Measurements from ENCODE around the gene KRT3. TPM values are rescaled to one million over a fixed set of nuclear protein-coding genes. Genes with fewer than 3 reads are reported as not detected.

KRT3 gene
- total and polyA plus RNA-seq, 2 donors (not counting 1 experiment from before 2014, with no cell fraction given), result not detected

DNA sequence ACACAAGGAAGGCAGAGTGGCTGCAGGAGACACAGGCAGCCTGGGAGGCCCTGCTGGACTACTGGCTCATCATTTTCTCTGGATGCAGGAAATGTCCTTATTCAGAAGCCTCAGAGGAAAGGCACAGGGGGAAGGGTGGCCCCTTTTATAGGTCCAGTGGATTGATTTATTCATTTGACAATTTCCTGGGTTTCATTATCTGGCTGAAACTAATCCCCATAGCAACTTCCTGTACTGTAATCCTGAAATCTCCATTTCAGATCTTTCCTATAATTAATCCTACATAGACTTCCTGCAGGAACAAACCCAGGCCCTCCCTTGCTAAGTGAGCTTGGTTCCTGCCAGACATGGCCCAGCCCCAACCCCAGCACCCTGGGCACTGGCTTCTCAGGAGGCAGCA is 41.8 kb downstream of the KRT3 start:
- Histone ChIP-seq H3K9ac (ENCODE audit: low read length) (no peak overlapping the region), H3K4me1 (ENCODE audit: control insufficient read depth in 2 of 2, insufficient read depth in 2 of 2, low read length in 2 of 2) (no peaks in the 10 kb centered on the region), H3K9me3 (ENCODE audit: control extremely low read depth in 1 of 3, control insufficient read depth in 2 of 3, insufficient read depth in 1 of 3, low read length in 2 of 3) (no peaks in the 10 kb centered on the region), H2AFZ (ENCODE audit: insufficient read depth, low read depth, low read length, poor library complexity, severe bottlenecking) (no peak overlapping the region), H3K4me3 (ENCODE audit: control extremely low read depth in 1 of 5, extremely low read depth in 1 of 5, insufficient read depth in 1 of 5, low read depth in 2 of 5, low read length in 4 of 5) (no peak overlapping the region), H3K79me2 (ENCODE audit: control insufficient read depth, insufficient read depth, low read length) (no peaks in the 10 kb centered on the region), H3K27me3 (replicated peaks in 1 of 4; ENCODE audit: control extremely low read depth in 1 of 4, control insufficient read depth in 3 of 4, insufficient read depth in 4 of 4, low read length in 3 of 4) (peaks cover 0 to 19% (median 5%) of the 10 kb centered on the region in 4 experiments), H3K27ac (ENCODE audit: low read length in 2 of 2) (no peak overlapping the region), H3K4me2 (replicated peaks; ENCODE audit: low read depth, low read length, poor library complexity, severe bottlenecking) (no peak overlapping the region), H4K20me1 (ENCODE audit: control insufficient read depth, insufficient read depth, low read length, poor library complexity, severe bottlenecking) (no peaks in the 10 kb centered on the region), H3K36me3 (replicated peaks in 1 of 2; ENCODE audit: control extremely low read depth in 1 of 2, control insufficient read depth in 1 of 2, extremely low read depth in 1 of 2, insufficient read depth in 2 of 2, low read length in 1 of 2) (no peaks in the 10 kb centered on the region)
- no peak for DNase-seq
- ATAC-seq (ENCODE audit: low read depth), result no peak
- Mint-ChIP-seq H3K4me1 (no peaks in the 10 kb centered on the region), H3K27me3 (peaks cover 12% of the 10 kb centered on the region), H3K4me3 (no peak overlapping the region), H3K27ac (no peak overlapping the region), H3K9me3 (ENCODE audit: insufficient read depth) (peaks cover 3% of the 10 kb centered on the region)
- CTCF ChIA-PET, result no interaction called here
- intact Hi-C loops (cut with micrococcal nuclease), result no loop called here
- POLR2A ChIA-PET, result no interaction called here
- TF ChIP-seq, protein P1, sequence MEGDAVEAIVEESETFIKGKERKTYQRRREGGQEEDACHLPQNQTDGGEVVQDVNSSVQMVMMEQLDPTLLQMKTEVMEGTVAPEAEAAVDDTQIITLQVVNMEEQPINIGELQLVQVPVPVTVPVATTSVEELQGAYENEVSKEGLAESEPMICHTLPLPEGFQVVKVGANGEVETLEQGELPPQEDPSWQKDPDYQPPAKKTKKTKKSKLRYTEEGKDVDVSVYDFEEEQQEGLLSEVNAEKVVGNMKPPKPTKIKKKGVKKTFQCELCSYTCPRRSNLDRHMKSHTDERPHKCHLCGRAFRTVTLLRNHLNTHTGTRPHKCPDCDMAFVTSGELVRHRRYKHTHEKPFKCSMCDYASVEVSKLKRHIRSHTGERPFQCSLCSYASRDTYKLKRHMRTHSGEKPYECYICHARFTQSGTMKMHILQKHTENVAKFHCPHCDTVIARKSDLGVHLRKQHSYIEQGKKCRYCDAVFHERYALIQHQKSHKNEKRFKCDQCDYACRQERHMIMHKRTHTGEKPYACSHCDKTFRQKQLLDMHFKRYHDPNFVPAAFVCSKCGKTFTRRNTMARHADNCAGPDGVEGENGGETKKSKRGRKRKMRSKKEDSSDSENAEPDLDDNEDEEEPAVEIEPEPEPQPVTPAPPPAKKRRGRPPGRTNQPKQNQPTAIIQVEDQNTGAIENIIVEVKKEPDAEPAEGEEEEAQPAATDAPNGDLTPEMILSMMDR (IDR thresholded peaks at IDR 0.05), result no peak
- TF ChIP-seq EZH2 (IDR thresholded peaks at IDR 0.05; ENCODE audit: borderline replicate concordance, insufficient read depth, low read depth, low read length, poor library complexity, severe bottlenecking), result no peak

DNA sequence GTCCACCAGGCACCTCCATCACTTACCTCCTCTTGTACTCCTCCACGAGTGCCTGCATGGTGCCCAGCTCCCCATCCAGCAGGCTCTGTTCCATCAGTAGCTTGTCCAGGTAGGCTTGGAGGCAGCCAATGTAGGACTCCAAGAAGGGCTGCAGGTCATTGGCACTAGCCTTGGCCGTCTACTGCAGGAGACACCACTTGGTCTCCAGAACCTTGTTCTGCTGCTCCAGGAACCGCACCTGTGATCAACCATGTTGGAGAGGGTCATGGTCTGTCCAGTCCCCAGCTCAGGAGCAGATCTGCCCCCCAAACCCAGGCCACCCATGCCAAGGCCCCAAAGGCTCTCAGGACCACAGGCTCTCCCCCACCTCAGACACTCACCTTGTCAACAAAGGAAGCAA is 42.6 kb downstream of the KRT3 start:
- Histone ChIP-seq H3K4me3 (ENCODE audit: control extremely low read depth in 1 of 5, extremely low read depth in 1 of 5, insufficient read depth in 1 of 5, low read depth in 2 of 5, low read length in 4 of 5) (no peak overlapping the region), H3K79me2 (ENCODE audit: control insufficient read depth, insufficient read depth, low read length) (no peaks in the 10 kb centered on the region), H3K4me1 (ENCODE audit: control insufficient read depth in 2 of 2, insufficient read depth in 2 of 2, low read length in 2 of 2) (no peaks in the 10 kb centered on the region), H3K27me3 (replicated peaks in 1 of 4; ENCODE audit: control extremely low read depth in 1 of 4, control insufficient read depth in 3 of 4, insufficient read depth in 4 of 4, low read length in 3 of 4) (peaks cover 0 to 16% (median 5%) of the 10 kb centered on the region in 4 experiments), H3K36me3 (replicated peaks in 1 of 2; ENCODE audit: control extremely low read depth in 1 of 2, control insufficient read depth in 1 of 2, extremely low read depth in 1 of 2, insufficient read depth in 2 of 2, low read length in 1 of 2) (no peaks in the 10 kb centered on the region), H4K20me1 (ENCODE audit: control insufficient read depth, insufficient read depth, low read length, poor library complexity, severe bottlenecking) (no peaks in the 10 kb centered on the region), H3K9ac (ENCODE audit: low read length) (no peak overlapping the region), H3K4me2 (replicated peaks; ENCODE audit: low read depth, low read length, poor library complexity, severe bottlenecking) (no peak overlapping the region), H3K27ac (ENCODE audit: low read length in 2 of 2) (no peak overlapping the region), H3K9me3 (ENCODE audit: control extremely low read depth in 1 of 3, control insufficient read depth in 2 of 3, insufficient read depth in 1 of 3, low read length in 2 of 3) (no peaks in the 10 kb centered on the region), H2AFZ (ENCODE audit: insufficient read depth, low read depth, low read length, poor library complexity, severe bottlenecking) (no peak overlapping the region)
- WGBS (ENCODE audit: insufficient coverage), result 76% methylated on average over 3 of the region's 3 CpGs
- CTCF ChIA-PET, result no interaction called here
- no peak for TF ChIP-seq EZH2 (IDR thresholded peaks at IDR 0.05; ENCODE audit: borderline replicate concordance, insufficient read depth, low read depth, low read length, poor library complexity, severe bottlenecking)
- TF ChIP-seq, protein P1 (IDR thresholded peaks at IDR 0.05), result no peak
- no peak for DNase-seq
- Mint-ChIP-seq H3K4me3 (no peak overlapping the region), H3K9me3 (ENCODE audit: insufficient read depth) (no peaks in the 10 kb centered on the region), H3K27ac (no peak overlapping the region), H3K27me3 (peaks cover 8% of the 10 kb centered on the region), H3K4me1 (no peaks in the 10 kb centered on the region)
- POLR2A ChIA-PET, result no interaction called here
- intact Hi-C loops (cut with micrococcal nuclease), result no loop called here
- no peak for ATAC-seq (ENCODE audit: low read depth)
